MM.1S (cell line): ENCODE data around the gene FEM1A.

Experiments
- CTCF ChIP-seq: fragments of 300-600 bp; sonication (generic); IDR thresholded peaks from 2 replicates; pipeline ENCODE4 v1.5.1; 2016; ENCODE audit warnings: antibody characterized with exemption, low read length, mixed read lengths
- EZH2 ChIP-seq: fragments of 300-600 bp; sonication (generic); optimal IDR thresholded peaks from 2 replicates; pipeline ENCODE3; 2017; ENCODE audit warnings: low read depth, mild to moderate bottlenecking, antibody characterized with exemption, low read length, mixed read lengths

- TF ChIP-seq CTCF = no peak
- no peak for TF ChIP-seq EZH2
These were observed 14.9 kb upstream of the FEM1A start for GRCh38 chr19:4776436-4777211.
